Uterus (tissue), 4 donors: ENCODE measurements around the gene NUTM1. TPM values are rescaled to one million over a fixed set of nuclear protein-coding genes. Genes with fewer than 3 reads are reported as not detected.

Experiments
- DNase-seq, 2 donors: peaks; one replicate each; pipeline ENCODE4 v3.0.0-alpha.2; 2019 to 2020
- H3K27ac ChIP-seq, 2 donors: fragments of 200-600 bp; sonication (generic); 1 replicate in 1 of 2; 2 replicates in 1 of 2; pipeline ENCODE4 v1.5.1; 2016 to 2018
- H3K27me3 ChIP-seq, 2 donors: fragments of 200-600 bp; sonication (generic); one replicate each; pipeline ENCODE4 v1.5.1; 2018 to 2019; ENCODE audit warnings: control low read depth in 1 of 2
- H3K36me3 ChIP-seq, 2 donors: fragments of 200-600 bp; sonication (generic); one replicate each; pipeline ENCODE4 v1.5.1; 2019; ENCODE audit warnings: control low read depth in 1 of 2
- H3K4me1 ChIP-seq, 2 donors: fragments of 200-600 bp; sonication (generic); one replicate each; pipeline ENCODE4 v1.5.1; 2018 to 2019; ENCODE audit warnings: control low read depth in 1 of 2
- H3K4me3 ChIP-seq, 2 donors: fragments of 200-600 bp; sonication (generic); 1 replicate in 1 of 2; 2 replicates in 1 of 2; pipeline ENCODE4 v1.5.1; 2018 to 2019; ENCODE audit warnings: mild to moderate bottlenecking in 1 of 2
- H3K9me3 ChIP-seq, 2 donors: fragments of 200-600 bp; sonication (generic); one replicate each; pipeline ENCODE4 v1.5.1; 2019; ENCODE audit warnings: control low read depth in 1 of 2
- POLR2A ChIP-seq, 2 donors: fragments of 450-650 bp; IDR thresholded peaks; one replicate each; pipeline ENCODE4 v1.6.1; 2016; ENCODE audit warnings: antibody characterized with exemption in 2 of 2, mild to moderate bottlenecking in 1 of 2, moderate library complexity in 1 of 2
- intact Hi-C: fragments of 100-400 bp; cut with DNase I; formaldehyde crosslinking; loops from one replicate; pipeline ENCODE4 v1.15.1; 2023; ENCODE audit warnings: low total_unique reads
- total RNA-seq, 4 donors: library from RNA; depleted of rRNA in 3 of 4; stranded (reverse); fragments of >200 nt in 3 of 4; gene quantifications; one replicate each; pipeline versions ENCODE4 v1.1.0 to v1.2.4, GENCODE V29; 2014 to 2023
- TF ChIP-seq, protein P1 (sequence below), 4 experiments: fragments of 200-600 bp in 2 of 4; fragments of 450-650 bp in 2 of 4; sonication (generic) in 2 of 4; IDR thresholded peaks; one replicate each; pipeline ENCODE4 v1.5.1; 2016 to 2019; ENCODE audit warnings: antibody characterized with exemption in 4 of 4, mild to moderate bottlenecking in 2 of 4, moderate library complexity in 1 of 4
- donor health status: DM: yes; HTN: yes; CAD: no.

The NUTM1 gene, protein sequence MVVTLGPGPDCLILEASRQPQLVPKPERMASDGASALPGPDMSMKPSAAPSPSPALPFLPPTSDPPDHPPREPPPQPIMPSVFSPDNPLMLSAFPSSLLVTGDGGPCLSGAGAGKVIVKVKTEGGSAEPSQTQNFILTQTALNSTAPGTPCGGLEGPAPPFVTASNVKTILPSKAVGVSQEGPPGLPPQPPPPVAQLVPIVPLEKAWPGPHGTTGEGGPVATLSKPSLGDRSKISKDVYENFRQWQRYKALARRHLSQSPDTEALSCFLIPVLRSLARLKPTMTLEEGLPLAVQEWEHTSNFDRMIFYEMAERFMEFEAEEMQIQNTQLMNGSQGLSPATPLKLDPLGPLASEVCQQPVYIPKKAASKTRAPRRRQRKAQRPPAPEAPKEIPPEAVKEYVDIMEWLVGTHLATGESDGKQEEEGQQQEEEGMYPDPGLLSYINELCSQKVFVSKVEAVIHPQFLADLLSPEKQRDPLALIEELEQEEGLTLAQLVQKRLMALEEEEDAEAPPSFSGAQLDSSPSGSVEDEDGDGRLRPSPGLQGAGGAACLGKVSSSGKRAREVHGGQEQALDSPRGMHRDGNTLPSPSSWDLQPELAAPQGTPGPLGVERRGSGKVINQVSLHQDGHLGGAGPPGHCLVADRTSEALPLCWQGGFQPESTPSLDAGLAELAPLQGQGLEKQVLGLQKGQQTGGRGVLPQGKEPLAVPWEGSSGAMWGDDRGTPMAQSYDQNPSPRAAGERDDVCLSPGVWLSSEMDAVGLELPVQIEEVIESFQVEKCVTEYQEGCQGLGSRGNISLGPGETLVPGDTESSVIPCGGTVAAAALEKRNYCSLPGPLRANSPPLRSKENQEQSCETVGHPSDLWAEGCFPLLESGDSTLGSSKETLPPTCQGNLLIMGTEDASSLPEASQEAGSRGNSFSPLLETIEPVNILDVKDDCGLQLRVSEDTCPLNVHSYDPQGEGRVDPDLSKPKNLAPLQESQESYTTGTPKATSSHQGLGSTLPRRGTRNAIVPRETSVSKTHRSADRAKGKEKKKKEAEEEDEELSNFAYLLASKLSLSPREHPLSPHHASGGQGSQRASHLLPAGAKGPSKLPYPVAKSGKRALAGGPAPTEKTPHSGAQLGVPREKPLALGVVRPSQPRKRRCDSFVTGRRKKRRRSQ
- not detected for total RNA-seq

DNA sequence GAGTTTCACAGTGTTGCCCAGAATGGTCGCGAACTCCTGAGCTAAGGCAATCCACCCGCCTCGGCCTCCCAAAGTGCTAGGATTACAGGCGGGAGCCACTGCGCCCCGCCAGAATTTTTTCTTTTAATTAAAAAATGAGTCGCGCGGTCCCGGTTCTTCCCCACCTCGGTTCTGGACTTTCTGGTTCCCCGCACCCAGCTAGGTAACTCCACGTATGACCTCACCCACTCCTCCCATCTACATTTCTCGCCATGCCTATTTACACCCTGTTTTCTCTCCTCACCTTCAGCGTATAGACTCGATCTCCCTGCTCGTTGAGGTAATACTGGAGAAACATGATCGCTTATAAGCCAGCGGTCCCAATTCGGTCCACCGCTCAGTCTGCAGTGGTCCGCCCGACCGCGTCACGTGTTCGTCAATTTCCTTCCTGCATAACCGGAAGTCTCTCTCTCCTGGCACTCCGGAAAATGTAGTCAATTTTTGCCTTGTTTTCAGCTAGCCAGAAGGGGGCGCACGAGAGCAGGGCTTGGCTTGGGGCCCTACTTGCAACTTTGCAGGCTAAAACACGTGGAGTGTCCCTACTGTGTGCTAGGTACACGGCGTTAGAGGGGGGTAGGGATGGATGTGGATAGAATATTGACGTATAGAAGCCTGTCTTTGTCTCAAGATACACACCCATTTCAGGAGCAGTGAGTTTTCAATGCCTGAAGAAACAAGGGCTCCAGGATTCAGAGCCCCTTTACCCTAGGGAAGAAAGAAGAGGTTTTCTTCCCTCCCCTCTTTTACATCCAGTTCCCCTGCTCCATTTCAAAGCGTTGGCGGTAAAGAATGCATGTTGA lies at the start of gene NUTM1, which contains the start of gene NOP10:
Gene NUTM1 (plus strand): TSS at position 579 of the 839 bp plus-strand sequence. CDS start 382 bp downstream, outside the sequence.
Gene NOP10 (minus strand): TSS at position 400 of the 839 bp plus-strand sequence. CDS start 63 bp downstream, at position 337.
- intact Hi-C loops = no loop called here
- TF ChIP-seq, protein P1, sequence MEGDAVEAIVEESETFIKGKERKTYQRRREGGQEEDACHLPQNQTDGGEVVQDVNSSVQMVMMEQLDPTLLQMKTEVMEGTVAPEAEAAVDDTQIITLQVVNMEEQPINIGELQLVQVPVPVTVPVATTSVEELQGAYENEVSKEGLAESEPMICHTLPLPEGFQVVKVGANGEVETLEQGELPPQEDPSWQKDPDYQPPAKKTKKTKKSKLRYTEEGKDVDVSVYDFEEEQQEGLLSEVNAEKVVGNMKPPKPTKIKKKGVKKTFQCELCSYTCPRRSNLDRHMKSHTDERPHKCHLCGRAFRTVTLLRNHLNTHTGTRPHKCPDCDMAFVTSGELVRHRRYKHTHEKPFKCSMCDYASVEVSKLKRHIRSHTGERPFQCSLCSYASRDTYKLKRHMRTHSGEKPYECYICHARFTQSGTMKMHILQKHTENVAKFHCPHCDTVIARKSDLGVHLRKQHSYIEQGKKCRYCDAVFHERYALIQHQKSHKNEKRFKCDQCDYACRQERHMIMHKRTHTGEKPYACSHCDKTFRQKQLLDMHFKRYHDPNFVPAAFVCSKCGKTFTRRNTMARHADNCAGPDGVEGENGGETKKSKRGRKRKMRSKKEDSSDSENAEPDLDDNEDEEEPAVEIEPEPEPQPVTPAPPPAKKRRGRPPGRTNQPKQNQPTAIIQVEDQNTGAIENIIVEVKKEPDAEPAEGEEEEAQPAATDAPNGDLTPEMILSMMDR (IDR thresholded peaks at IDR 0.05) = peak; percentile 87 to 96 (median 94)
- TF ChIP-seq POLR2A (IDR thresholded peaks at IDR 0.05) = peak; percentile 42 to 54
- peak; percentile 90 to 92 for DNase-seq
- Histone ChIP-seq H3K36me3 (no peaks in the 10 kb centered on the region), H3K9me3 (no peaks in the 10 kb centered on the region), H3K4me1 (no peaks in the 10 kb centered on the region), H3K27me3 (no peaks in the 10 kb centered on the region), H3K27ac (peak within 1 kb of the TSS; percentile 83 to 87), H3K4me3 (peak within 1 kb of the TSS; percentile 55 to 88)

DNA sequence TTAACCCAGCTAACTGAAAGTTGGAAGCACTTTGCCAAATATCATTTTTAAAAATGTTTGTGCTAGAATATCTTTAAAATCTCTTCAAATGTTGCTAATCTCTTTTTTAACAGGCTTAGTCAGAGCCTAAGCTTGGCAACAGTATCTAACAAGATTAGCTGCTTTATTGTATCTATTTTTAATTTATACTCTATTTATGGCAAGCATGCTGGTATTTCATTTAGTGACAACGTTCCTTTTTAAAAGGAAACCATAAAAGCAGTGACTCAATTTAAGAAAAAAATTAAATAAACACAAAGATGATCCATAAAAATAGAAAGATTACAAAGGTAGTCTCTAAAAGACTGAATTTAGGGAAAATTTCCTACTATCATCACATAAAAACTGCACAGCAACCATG lies 46.1 kb upstream of the NUTM1 start:
- Histone ChIP-seq H3K36me3 (no peaks in the 10 kb centered on the region), H3K9me3 (no peaks in the 10 kb centered on the region), H3K4me3 (no peak overlapping the region), H3K27ac (peak overlapping the region; percentile 36 to 60), H3K4me1 (no peaks in the 10 kb centered on the region), H3K27me3 (no peaks in the 10 kb centered on the region)
- TF ChIP-seq POLR2A (IDR thresholded peaks at IDR 0.05) = no peak
- TF ChIP-seq, protein P1 (IDR thresholded peaks at IDR 0.05) = no peak
- DNase-seq = no peak
- intact Hi-C loops = no loop called here

DNA sequence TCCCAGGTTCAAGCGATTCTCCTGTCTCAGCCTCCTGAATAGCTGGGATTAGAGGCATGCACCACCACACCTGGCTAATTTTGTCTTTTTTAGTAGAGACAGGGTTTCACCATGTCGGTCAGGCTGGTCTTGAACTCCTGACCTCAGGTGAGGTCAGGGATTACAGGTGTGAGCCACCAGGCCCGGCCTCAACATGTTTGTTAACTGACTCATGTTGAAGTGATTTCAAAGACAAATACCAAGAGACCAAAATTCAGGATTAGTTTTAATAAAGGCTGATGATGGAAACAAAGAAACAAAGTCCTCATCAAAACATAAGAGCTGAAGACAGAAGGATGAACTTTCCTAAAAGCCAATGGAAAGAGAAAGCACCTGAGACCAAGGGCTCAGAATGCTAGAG lies 42.1 kb upstream of the NUTM1 start:
- Histone ChIP-seq H3K27ac (no peak overlapping the region), H3K27me3 (no peaks in the 10 kb centered on the region), H3K9me3 (no peaks in the 10 kb centered on the region), H3K4me3 (no peak overlapping the region), H3K36me3 (no peaks in the 10 kb centered on the region), H3K4me1 (no peaks in the 10 kb centered on the region)
- TF ChIP-seq POLR2A (IDR thresholded peaks at IDR 0.05) = no peak
- TF ChIP-seq, protein P1 (IDR thresholded peaks at IDR 0.05) = no peak
- no peak for DNase-seq
- intact Hi-C loops = no loop called here

DNA sequence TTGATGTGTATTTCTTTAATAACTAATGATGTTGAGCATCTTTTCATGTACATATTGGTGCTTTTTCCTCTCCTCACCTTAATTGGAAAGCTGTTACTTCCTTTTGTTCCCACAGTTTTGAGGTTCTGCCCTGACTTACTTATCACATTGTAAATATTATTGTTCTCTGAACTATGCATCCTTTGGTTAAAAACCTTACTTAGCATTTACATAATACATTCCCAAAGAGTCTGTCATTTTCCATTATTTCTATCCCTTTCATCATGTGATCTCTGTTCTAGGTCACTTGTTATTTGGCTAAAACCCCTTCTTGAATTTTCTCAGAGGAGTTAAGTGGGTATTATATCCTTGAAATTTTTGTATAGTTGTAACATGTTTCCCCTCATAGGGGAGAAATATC lies 38.5 kb upstream of the NUTM1 start:
- Histone ChIP-seq H3K36me3 (no peaks in the 10 kb centered on the region), H3K27ac (no peak overlapping the region), H3K27me3 (no peaks in the 10 kb centered on the region), H3K4me3 (no peak overlapping the region), H3K4me1 (no peaks in the 10 kb centered on the region), H3K9me3 (no peaks in the 10 kb centered on the region)
- DNase-seq = no peak
- intact Hi-C loops = no loop called here
- TF ChIP-seq, protein P1 (IDR thresholded peaks at IDR 0.05) = no peak
- TF ChIP-seq POLR2A (IDR thresholded peaks at IDR 0.05) = no peak
